ENCODE results near the gene BORA. TPM values are rescaled to one million over a fixed set of nuclear protein-coding genes. Genes with fewer than 3 reads are reported as not detected.
"Not testable (repeated sequence)": the region's sequence is repeated elsewhere in the genome, so short reads cannot be mapped to it uniquely, and the experiment has no call there.

BORA gene
- 14.6 and 19.4 TPM in 2 replicates for total RNA-seq

GRCh38 chr13:72727417-72728289 lies at the start of gene BORA, which contains the start of gene MZT1:
BORA (plus strand) TSS chr13:72727923; CDS start chr13:72728941, 1,018 bp downstream.
MZT1 (minus strand) TSS chr13:72727629; CDS start chr13:72727602, 27 bp downstream.
- intact Hi-C loops (cut with micrococcal nuclease), result loop anchor here (1.0 to 10.0 kb wide), 12 partner anchors 9 to 1561 kb away; partner anchors contain the start of genes DIS3 and KLF12
- H3K27me3 Mint-ChIP-seq (ENCODE audit: insufficient read depth), result no peaks in the 10 kb centered on the region
- no peaks in the 10 kb centered on the region for H3K9me3 Mint-ChIP-seq
- peak; percentile 97 for DNase-seq (ENCODE audit: low spot score)
- H3K4me3 Mint-ChIP-seq, result peak within 1 kb of the TSS; percentile 99
- peaks cover 70% of the 10 kb centered on the region for H3K4me1 Mint-ChIP-seq (ENCODE audit: low read depth)
- H3K27ac Mint-ChIP-seq, result peak within 1 kb of the TSS; percentile 97
- H3K36me3 Mint-ChIP-seq (ENCODE audit: low read depth), result peaks cover 30% of the 10 kb centered on the region

- DNase-seq (ENCODE audit: low spot score), result no peak
- no peaks in the 10 kb centered on the region for H3K36me3 Mint-ChIP-seq (ENCODE audit: low read depth)
- H3K4me1 Mint-ChIP-seq (ENCODE audit: low read depth), result no peaks in the 10 kb centered on the region
- H3K27ac Mint-ChIP-seq, result no peak overlapping the region
- H3K27me3 Mint-ChIP-seq (ENCODE audit: insufficient read depth), result peaks cover 3% of the 10 kb centered on the region
- H3K4me3 Mint-ChIP-seq, result no peak overlapping the region
- no peaks in the 10 kb centered on the region for H3K9me3 Mint-ChIP-seq
- intact Hi-C loops (cut with micrococcal nuclease), result no loop called here
Observed at GRCh38 chr13:72678312-72678711, 49.4 kb upstream of the BORA start.

- H3K4me3 Mint-ChIP-seq, result no peak overlapping the region
- no peak for DNase-seq (ENCODE audit: low spot score)
- no peaks in the 10 kb centered on the region for H3K4me1 Mint-ChIP-seq (ENCODE audit: low read depth)
- intact Hi-C loops (cut with micrococcal nuclease), result no loop called here
- no peaks in the 10 kb centered on the region for H3K27me3 Mint-ChIP-seq (ENCODE audit: insufficient read depth)
- no peaks in the 10 kb centered on the region for H3K36me3 Mint-ChIP-seq (ENCODE audit: low read depth)
- H3K9me3 Mint-ChIP-seq, result no peaks in the 10 kb centered on the region
- no peak overlapping the region for H3K27ac Mint-ChIP-seq
Observed at GRCh38 chr13:72680353-72680752, 47.4 kb upstream of the BORA start.

- intact Hi-C loops (cut with micrococcal nuclease), result no loop called here
- no peaks in the 10 kb centered on the region for H3K9me3 Mint-ChIP-seq
- H3K4me3 Mint-ChIP-seq, result no peak overlapping the region
- no peaks in the 10 kb centered on the region for H3K36me3 Mint-ChIP-seq (ENCODE audit: low read depth)
- no peaks in the 10 kb centered on the region for H3K4me1 Mint-ChIP-seq (ENCODE audit: low read depth)
- no peak for DNase-seq (ENCODE audit: low spot score)
- H3K27ac Mint-ChIP-seq, result no peak overlapping the region
- no peaks in the 10 kb centered on the region for H3K27me3 Mint-ChIP-seq (ENCODE audit: insufficient read depth)
Observed at GRCh38 chr13:72686766-72687165, 41.0 kb upstream of the BORA start.

- Mint-ChIP-seq H3K36me3 (ENCODE audit: low read depth) (no peaks in the 10 kb centered on the region), H3K4me1 (ENCODE audit: low read depth) (no peaks in the 10 kb centered on the region), H3K27ac (no peak overlapping the region), H3K27me3 (ENCODE audit: insufficient read depth) (peaks cover 2% of the 10 kb centered on the region), H3K4me3 (no peak overlapping the region), H3K9me3 (no peaks in the 10 kb centered on the region)
- intact Hi-C loops (cut with micrococcal nuclease), result no loop called here
- DNase-seq (ENCODE audit: low spot score), result no peak
Observed at GRCh38 chr13:72689181-72689696, 38.5 kb upstream of the BORA start.

GRCh38 chr13:72692884-72693514 lies 34.7 kb upstream of the BORA start:
- Mint-ChIP-seq H3K9me3 (no peaks in the 10 kb centered on the region), H3K4me3 (no peak overlapping the region), H3K27me3 (ENCODE audit: insufficient read depth) (peaks cover 7% of the 10 kb centered on the region), H3K36me3 (ENCODE audit: low read depth) (no peaks in the 10 kb centered on the region), H3K4me1 (ENCODE audit: low read depth) (no peaks in the 10 kb centered on the region), H3K27ac (no peak overlapping the region)
- no peak for DNase-seq (ENCODE audit: low spot score)
- intact Hi-C loops (cut with micrococcal nuclease), result no loop called here

GRCh38 chr13:72693832-72694231 lies 33.9 kb upstream of the BORA start:
- H3K36me3 Mint-ChIP-seq (ENCODE audit: low read depth), result no peaks in the 10 kb centered on the region
- H3K27ac Mint-ChIP-seq, result no peak overlapping the region
- H3K4me3 Mint-ChIP-seq, result no peak overlapping the region
- intact Hi-C loops (cut with micrococcal nuclease), result no loop called here
- H3K4me1 Mint-ChIP-seq (ENCODE audit: low read depth), result no peaks in the 10 kb centered on the region
- no peak for DNase-seq (ENCODE audit: low spot score)
- H3K27me3 Mint-ChIP-seq (ENCODE audit: insufficient read depth), result peaks cover 9% of the 10 kb centered on the region
- H3K9me3 Mint-ChIP-seq, result no peaks in the 10 kb centered on the region

GRCh38 chr13:72694314-72694713 lies 33.4 kb upstream of the BORA start:
- intact Hi-C loops (cut with micrococcal nuclease), result no loop called here
- no peak overlapping the region for H3K27ac Mint-ChIP-seq
- peaks cover 9% of the 10 kb centered on the region for H3K27me3 Mint-ChIP-seq (ENCODE audit: insufficient read depth)
- DNase-seq (ENCODE audit: low spot score), result no peak
- H3K9me3 Mint-ChIP-seq, result no peaks in the 10 kb centered on the region
- no peaks in the 10 kb centered on the region for H3K4me1 Mint-ChIP-seq (ENCODE audit: low read depth)
- no peak overlapping the region for H3K4me3 Mint-ChIP-seq
- no peaks in the 10 kb centered on the region for H3K36me3 Mint-ChIP-seq (ENCODE audit: low read depth)

GRCh38 chr13:72696579-72696978 lies 31.1 kb upstream of the BORA start:
- intact Hi-C loops (cut with micrococcal nuclease), result no loop called here
- DNase-seq (ENCODE audit: low spot score), result no peak
- Mint-ChIP-seq H3K27me3 (ENCODE audit: insufficient read depth) (peaks cover 9% of the 10 kb centered on the region), H3K4me1 (ENCODE audit: low read depth) (no peaks in the 10 kb centered on the region), H3K36me3 (ENCODE audit: low read depth) (no peaks in the 10 kb centered on the region), H3K27ac (no peak overlapping the region), H3K4me3 (no peak overlapping the region), H3K9me3 (no peaks in the 10 kb centered on the region)

GRCh38 chr13:72698164-72698563 lies 29.6 kb upstream of the BORA start:
- no peak for DNase-seq (ENCODE audit: low spot score)
- no peaks in the 10 kb centered on the region for H3K4me1 Mint-ChIP-seq (ENCODE audit: low read depth)
- no peaks in the 10 kb centered on the region for H3K9me3 Mint-ChIP-seq
- H3K4me3 Mint-ChIP-seq, result no peak overlapping the region
- peaks cover 8% of the 10 kb centered on the region for H3K27me3 Mint-ChIP-seq (ENCODE audit: insufficient read depth)
- no peaks in the 10 kb centered on the region for H3K36me3 Mint-ChIP-seq (ENCODE audit: low read depth)
- no peak overlapping the region for H3K27ac Mint-ChIP-seq
- intact Hi-C loops (cut with micrococcal nuclease), result no loop called here

- H3K9me3 Mint-ChIP-seq, result peaks cover 1% of the 10 kb centered on the region
- H3K27me3 Mint-ChIP-seq (ENCODE audit: insufficient read depth), result peaks cover 2% of the 10 kb centered on the region
Observed at GRCh38 chr13:72700509-72700908, 27.2 kb upstream of the BORA start.

GRCh38 chr13:72716776-72717175 lies 10.9 kb upstream of the BORA start:
- peaks cover 20% of the 10 kb centered on the region for H3K4me1 Mint-ChIP-seq (ENCODE audit: low read depth)
- no peaks in the 10 kb centered on the region for H3K27me3 Mint-ChIP-seq (ENCODE audit: insufficient read depth)
- peaks cover 65% of the 10 kb centered on the region for H3K36me3 Mint-ChIP-seq (ENCODE audit: low read depth)
- no peak for DNase-seq (ENCODE audit: low spot score)
- peaks cover 18% of the 10 kb centered on the region for H3K9me3 Mint-ChIP-seq
- no peak overlapping the region for H3K27ac Mint-ChIP-seq
- intact Hi-C loops (cut with micrococcal nuclease), result no loop called here
- no peak overlapping the region for H3K4me3 Mint-ChIP-seq

More at GRCh38 chr13:72700509-72700908, 27.2 kb upstream of the BORA start:
- H3K36me3 Mint-ChIP-seq (ENCODE audit: low read depth), result peaks cover 1% of the 10 kb centered on the region
- no peak overlapping the region for H3K27ac Mint-ChIP-seq
- no peaks in the 10 kb centered on the region for H3K4me1 Mint-ChIP-seq (ENCODE audit: low read depth)
- DNase-seq (ENCODE audit: low spot score), result no peak
- no peak overlapping the region for H3K4me3 Mint-ChIP-seq
- intact Hi-C loops (cut with micrococcal nuclease), result no loop called here

GRCh38 chr13:72726185-72726584 lies 1.5 kb upstream of the BORA start:
- H3K27ac Mint-ChIP-seq, result peak overlapping the region; percentile 97
- H3K36me3 Mint-ChIP-seq (ENCODE audit: low read depth), result peaks cover 31% of the 10 kb centered on the region

More at GRCh38 chr13:72726185-72726584, 1.5 kb upstream of the BORA start:
- H3K9me3 Mint-ChIP-seq; H3K27me3 Mint-ChIP-seq (ENCODE audit: insufficient read depth); DNase-seq (ENCODE audit: low spot score): not testable (repeated sequence)
- intact Hi-C loops (cut with micrococcal nuclease), result loop anchor here (2.0 to 10.0 kb wide), 7 partner anchors 17 to 1563 kb away; partner anchors contain the start of gene KLF12
- Mint-ChIP-seq H3K4me3 (peak overlapping the region; percentile 99), H3K4me1 (ENCODE audit: low read depth) (peaks cover 73% of the 10 kb centered on the region)
